ENCODE results near the gene IL17B.

The IL17B gene

GRCh38 chr5:149421372-149421685 is 42.2 kb upstream of the IL17B start:
- H3K4me1 ChIP-seq (ENCODE audit: control insufficient read depth in 1 of 2, insufficient read depth in 2 of 2, low read length in 2 of 2), result peaks cover 0 to 77% of the 10 kb centered on the region in 2 donors
- H3K27me3 ChIP-seq (ENCODE audit: low read depth, low read length), result no peaks in the 10 kb centered on the region
- no peaks in the 10 kb centered on the region for H3K9me3 ChIP-seq (ENCODE audit: control insufficient read depth in 1 of 2, low read length in 2 of 2)
- peak overlapping the region; percentile 86 for H3K27ac ChIP-seq (ENCODE audit: low read length)
- peaks cover 29 to 50% of the 10 kb centered on the region in 2 donors for H3K36me3 ChIP-seq (ENCODE audit: control insufficient read depth in 1 of 2, insufficient read depth in 2 of 2, low read length in 2 of 2)
- H3K4me3 ChIP-seq (ENCODE audit: low read depth in 1 of 2, low read length in 2 of 2), result peak overlapping the region in 1 of 2 donors; percentile 25

GRCh38 chr5:149420545-149421371 is 41.7 kb upstream of the IL17B start:
- no peaks in the 10 kb centered on the region for H3K27me3 ChIP-seq (ENCODE audit: low read depth, low read length)
- H3K4me3 ChIP-seq (ENCODE audit: low read depth in 1 of 2, low read length in 2 of 2), result peak overlapping the region in 1 of 2 donors; percentile 25
- no peaks in the 10 kb centered on the region for H3K9me3 ChIP-seq (ENCODE audit: control insufficient read depth in 1 of 2, low read length in 2 of 2)
- H3K4me1 ChIP-seq (ENCODE audit: control insufficient read depth in 1 of 2, insufficient read depth in 2 of 2, low read length in 2 of 2), result peaks cover 0 to 78% of the 10 kb centered on the region in 2 donors
- peak overlapping the region; percentile 86 for H3K27ac ChIP-seq (ENCODE audit: low read length)
- peaks cover 29 to 45% of the 10 kb centered on the region in 2 donors for H3K36me3 ChIP-seq (ENCODE audit: control insufficient read depth in 1 of 2, insufficient read depth in 2 of 2, low read length in 2 of 2)

- peaks cover 0 to 80% of the 10 kb centered on the region in 2 donors for H3K4me1 ChIP-seq (ENCODE audit: control insufficient read depth in 1 of 2, insufficient read depth in 2 of 2, low read length in 2 of 2)
- H3K9me3 ChIP-seq (ENCODE audit: control insufficient read depth in 1 of 2, low read length in 2 of 2), result no peaks in the 10 kb centered on the region
- H3K27me3 ChIP-seq (ENCODE audit: low read depth, low read length), result no peaks in the 10 kb centered on the region
- peak overlapping the region; percentile 86 for H3K27ac ChIP-seq (ENCODE audit: low read length)
- H3K4me3 ChIP-seq (ENCODE audit: low read depth in 1 of 2, low read length in 2 of 2), result peak overlapping the region in 1 of 2 donors; percentile 39
- peaks cover 26 to 46% of the 10 kb centered on the region in 2 donors for H3K36me3 ChIP-seq (ENCODE audit: control insufficient read depth in 1 of 2, insufficient read depth in 2 of 2, low read length in 2 of 2)
Observed at GRCh38 chr5:149419859-149420544, 40.9 kb upstream of the IL17B start.

GRCh38 chr5:149419532-149419858 is 40.4 kb upstream of the IL17B start:
- Histone ChIP-seq H3K27ac (ENCODE audit: low read length) (peak overlapping the region; percentile 86), H3K4me3 (ENCODE audit: low read depth in 1 of 2, low read length in 2 of 2) (peak overlapping the region in 1 of 2 donors; percentile 39), H3K27me3 (ENCODE audit: low read depth, low read length) (no peaks in the 10 kb centered on the region), H3K9me3 (ENCODE audit: control insufficient read depth in 1 of 2, low read length in 2 of 2) (no peaks in the 10 kb centered on the region), H3K36me3 (ENCODE audit: control insufficient read depth in 1 of 2, insufficient read depth in 2 of 2, low read length in 2 of 2) (peaks cover 23 to 43% of the 10 kb centered on the region in 2 donors), H3K4me1 (ENCODE audit: control insufficient read depth in 1 of 2, insufficient read depth in 2 of 2, low read length in 2 of 2) (peaks cover 0 to 83% of the 10 kb centered on the region in 2 donors)

GRCh38 chr5:149418910-149419531 is 39.9 kb upstream of the IL17B start:
- Histone ChIP-seq H3K27me3 (ENCODE audit: low read depth, low read length) (no peaks in the 10 kb centered on the region), H3K9me3 (ENCODE audit: control insufficient read depth in 1 of 2, low read length in 2 of 2) (no peaks in the 10 kb centered on the region), H3K36me3 (ENCODE audit: control insufficient read depth in 1 of 2, insufficient read depth in 2 of 2, low read length in 2 of 2) (peaks cover 25 to 41% of the 10 kb centered on the region in 2 donors), H3K4me1 (ENCODE audit: control insufficient read depth in 1 of 2, insufficient read depth in 2 of 2, low read length in 2 of 2) (peaks cover 0 to 82% of the 10 kb centered on the region in 2 donors), H3K4me3 (ENCODE audit: low read depth in 1 of 2, low read length in 2 of 2) (no peak overlapping the region), H3K27ac (ENCODE audit: low read length) (no peak overlapping the region)

DNA sequence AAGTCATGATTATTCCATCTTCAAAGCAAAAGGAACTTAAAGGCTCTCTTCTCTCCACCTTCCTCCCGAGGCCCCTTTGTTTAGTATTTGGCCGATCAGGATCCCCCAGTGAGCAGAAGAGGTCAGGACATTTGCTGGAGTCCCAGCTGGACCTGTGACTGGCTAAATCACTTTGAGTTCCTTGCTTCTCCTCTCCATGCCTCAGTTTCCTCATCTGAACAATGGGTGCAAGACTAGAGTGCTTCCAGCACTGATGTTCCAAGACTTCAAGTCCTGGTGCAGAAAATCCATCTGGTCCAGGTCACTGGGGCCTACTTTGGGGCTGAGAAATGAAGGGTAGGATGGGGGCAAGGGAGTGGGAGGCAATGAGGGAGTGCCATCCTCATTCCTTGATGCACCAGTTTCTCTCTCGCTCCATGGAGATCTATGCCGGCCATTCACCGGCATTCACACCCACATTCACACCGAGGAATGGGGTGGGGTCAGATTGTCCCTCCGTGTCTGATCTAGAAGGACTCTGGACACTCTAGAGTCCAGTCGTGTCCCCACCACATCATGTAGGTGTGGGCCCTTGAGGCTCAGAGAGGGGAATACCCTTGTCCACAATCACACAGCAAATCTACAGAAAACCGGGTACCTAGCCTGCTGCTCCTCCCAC is 38.7 kb upstream of the IL17B start:
- H3K9me3 ChIP-seq (ENCODE audit: control insufficient read depth in 1 of 2, low read length in 2 of 2), result no peaks in the 10 kb centered on the region
- peaks cover 0 to 74% of the 10 kb centered on the region in 2 donors for H3K4me1 ChIP-seq (ENCODE audit: control insufficient read depth in 1 of 2, insufficient read depth in 2 of 2, low read length in 2 of 2)
- H3K4me3 ChIP-seq (ENCODE audit: low read depth in 1 of 2, low read length in 2 of 2), result peak overlapping the region; percentile 5 to 47
- H3K27ac ChIP-seq (ENCODE audit: low read length), result peak overlapping the region; percentile 92
- H3K36me3 ChIP-seq (ENCODE audit: control insufficient read depth in 1 of 2, insufficient read depth in 2 of 2, low read length in 2 of 2), result peaks cover 19 to 37% of the 10 kb centered on the region in 2 donors
- no peaks in the 10 kb centered on the region for H3K27me3 ChIP-seq (ENCODE audit: low read depth, low read length)

GRCh38 chr5:149416987-149417710 is 38.1 kb upstream of the IL17B start:
- Histone ChIP-seq H3K27me3 (ENCODE audit: low read depth, low read length) (no peaks in the 10 kb centered on the region), H3K27ac (ENCODE audit: low read length) (peak overlapping the region; percentile 92), H3K9me3 (ENCODE audit: control insufficient read depth in 1 of 2, low read length in 2 of 2) (no peaks in the 10 kb centered on the region), H3K36me3 (ENCODE audit: control insufficient read depth in 1 of 2, insufficient read depth in 2 of 2, low read length in 2 of 2) (peaks cover 19 to 36% of the 10 kb centered on the region in 2 donors), H3K4me1 (ENCODE audit: control insufficient read depth in 1 of 2, insufficient read depth in 2 of 2, low read length in 2 of 2) (peaks cover 0 to 69% of the 10 kb centered on the region in 2 donors), H3K4me3 (ENCODE audit: low read depth in 1 of 2, low read length in 2 of 2) (peak overlapping the region; percentile 5 to 47)

GRCh38 chr5:149415066-149415967 is 36.2 kb upstream of the IL17B start:
- Histone ChIP-seq H3K27me3 (ENCODE audit: low read depth, low read length) (no peaks in the 10 kb centered on the region), H3K4me1 (ENCODE audit: control insufficient read depth in 1 of 2, insufficient read depth in 2 of 2, low read length in 2 of 2) (peaks cover 0 to 56% of the 10 kb centered on the region in 2 donors), H3K27ac (ENCODE audit: low read length) (peak overlapping the region; percentile 87), H3K36me3 (ENCODE audit: control insufficient read depth in 1 of 2, insufficient read depth in 2 of 2, low read length in 2 of 2) (peaks cover 12 to 31% of the 10 kb centered on the region in 2 donors), H3K9me3 (ENCODE audit: control insufficient read depth in 1 of 2, low read length in 2 of 2) (no peaks in the 10 kb centered on the region), H3K4me3 (ENCODE audit: low read depth in 1 of 2, low read length in 2 of 2) (peak overlapping the region; percentile 39 to 76)

DNA sequence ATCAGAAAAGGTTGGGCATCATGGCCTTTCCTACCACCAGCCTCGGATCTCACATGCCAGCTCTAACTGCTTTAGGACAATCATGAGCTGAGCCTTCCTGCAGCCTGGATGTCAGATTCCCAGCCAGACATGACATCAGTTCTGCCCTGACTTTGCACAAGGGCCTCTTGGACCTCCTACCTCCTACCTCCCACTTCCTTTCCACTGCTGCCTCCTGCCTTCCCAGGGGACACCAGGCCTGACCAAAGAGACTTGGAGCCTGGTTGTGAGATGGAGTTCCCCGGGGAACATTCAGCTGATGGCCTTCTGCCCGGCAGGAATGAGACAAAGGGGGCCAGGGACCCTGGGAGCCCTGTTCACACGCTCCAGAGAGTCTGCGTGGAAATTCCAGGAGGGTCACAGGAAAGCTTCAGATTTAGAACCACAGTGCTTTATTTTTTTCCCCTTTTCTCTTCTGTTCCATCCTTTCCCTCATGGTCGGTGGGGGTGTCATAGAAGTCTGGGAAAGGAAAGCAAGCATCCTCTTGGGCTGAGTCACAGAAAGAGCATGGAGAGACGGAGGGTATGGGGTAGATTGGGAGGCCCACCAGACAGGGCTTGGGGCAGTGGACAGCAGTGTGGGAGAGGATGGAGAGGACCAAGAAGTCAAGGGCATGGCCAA is 35.4 kb upstream of the IL17B start:
- H3K27ac ChIP-seq (ENCODE audit: low read length), result peak overlapping the region; percentile 87
- H3K27me3 ChIP-seq (ENCODE audit: low read depth, low read length), result no peaks in the 10 kb centered on the region
- peak overlapping the region; percentile 39 to 76 for H3K4me3 ChIP-seq (ENCODE audit: low read depth in 1 of 2, low read length in 2 of 2)
- peaks cover 0 to 48% of the 10 kb centered on the region in 2 donors for H3K4me1 ChIP-seq (ENCODE audit: control insufficient read depth in 1 of 2, insufficient read depth in 2 of 2, low read length in 2 of 2)
- H3K9me3 ChIP-seq (ENCODE audit: control insufficient read depth in 1 of 2, low read length in 2 of 2), result no peaks in the 10 kb centered on the region
- H3K36me3 ChIP-seq (ENCODE audit: control insufficient read depth in 1 of 2, insufficient read depth in 2 of 2, low read length in 2 of 2), result peaks cover 12 to 35% of the 10 kb centered on the region in 2 donors
